Right lobe of liver (tissue), 4 donors: ENCODE results near the gene TRIM50.

ENCODE experiments used
- CTCF ChIP-seq, 4 donors: fragments of 200-600 bp in 3 of 4; fragments of 450-650 bp in 1 of 4; IDR thresholded peaks; one replicate each; pipeline versions ENCODE4 v1.5.1 to v1.8.0; 2016 to 2022; ENCODE audit warnings: antibody characterized with exemption in 4 of 4, mild to moderate bottlenecking in 2 of 4
- POLR2A ChIP-seq: fragments of 450-650 bp; IDR thresholded peaks from one replicate; pipeline ENCODE4 v1.6.1; 2017; ENCODE audit warnings: antibody characterized with exemption, mild to moderate bottlenecking
- donor health status: DM: no; HTN: no; CAD: no.
- donor health status: DM: no; HTN: no; CAD: no.
- donor health status: DM: no; HTN: yes; CAD: no.

DNA sequence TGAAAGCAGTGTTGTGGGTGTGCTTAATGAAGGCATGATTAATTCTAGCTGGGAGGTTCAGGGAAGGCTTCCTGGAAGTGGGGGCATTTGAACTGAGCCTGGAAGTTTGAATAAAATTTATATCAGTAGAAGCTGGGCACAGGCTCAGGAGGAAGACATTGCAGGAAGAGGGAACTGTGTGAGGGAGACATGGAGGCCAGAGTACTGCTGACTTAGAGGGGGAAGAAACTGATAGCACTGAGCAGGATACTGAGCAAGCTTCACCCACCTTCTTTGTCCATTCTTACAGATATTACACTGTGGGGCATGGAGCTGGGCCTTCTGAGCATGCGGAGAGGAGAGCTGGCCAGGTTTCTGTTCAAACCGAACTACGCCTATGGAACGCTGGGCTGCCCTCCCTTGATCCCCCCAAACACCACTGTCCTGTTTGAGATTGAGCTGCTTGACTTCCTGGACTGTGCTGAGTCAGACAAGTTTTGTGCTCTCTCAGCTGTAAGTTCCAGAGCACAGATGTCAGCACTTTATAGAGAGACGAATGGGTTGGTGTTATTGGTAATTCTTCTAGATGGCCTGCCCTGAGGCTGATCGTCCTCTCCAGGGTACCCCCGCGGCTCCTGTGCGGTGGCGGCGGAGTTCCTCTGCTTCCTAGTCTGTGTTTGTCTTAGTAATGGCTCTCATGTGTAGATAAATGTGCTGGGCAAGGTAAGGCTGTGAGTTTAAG, 2.1 kb upstream of the TRIM50 start:
- no peak for TF ChIP-seq CTCF (IDR thresholded peaks at IDR 0.05)
- TF ChIP-seq POLR2A: no peak
